GM18526 (cell line): ENCODE measurements around the gene TXNRD3.

Source experiments
- POLR2A ChIP-seq: IDR thresholded peaks from 3 replicates; pipeline ENCODE4 v1.6.1; 2011; ENCODE audit not compliant: insufficient read length; ENCODE audit errors: extremely low read depth

The TXNRD3 gene

GRCh38 chr3:126654571-126655383, at the start of gene TXNRD3:
Gene TXNRD3 (minus strand): TSS chr3:126655124.
- TF ChIP-seq POLR2A = no peak

GRCh38 chr3:126703512-126704493, 48.9 kb upstream of the TXNRD3 start, which contains the start of gene CHCHD6:
Gene CHCHD6 (plus strand): TSS chr3:126704240. CDS start chr3:126704313, 73 bp downstream.
- TF ChIP-seq POLR2A = no peak

GRCh38 chr3:126699011-126699410, 44.1 kb upstream of the TXNRD3 start:
- TF ChIP-seq POLR2A = no peak

- no peak for TF ChIP-seq POLR2A
Observed at GRCh38 chr3:126696701-126697267, 41.9 kb upstream of the TXNRD3 start.

GRCh38 chr3:126693921-126694320, 39.0 kb upstream of the TXNRD3 start:
- no peak for TF ChIP-seq POLR2A

- no peak for TF ChIP-seq POLR2A
Observed at GRCh38 chr3:126692858-126693257, 37.9 kb upstream of the TXNRD3 start.

- no peak for TF ChIP-seq POLR2A
Observed at GRCh38 chr3:126691765-126692164, 36.8 kb upstream of the TXNRD3 start.

- no peak for TF ChIP-seq POLR2A
Observed at GRCh38 chr3:126685493-126685892, 30.6 kb upstream of the TXNRD3 start.

- TF ChIP-seq POLR2A = no peak
Observed at GRCh38 chr3:126685021-126685420, 30.1 kb upstream of the TXNRD3 start.

- no peak for TF ChIP-seq POLR2A
Observed at GRCh38 chr3:126684218-126684751, 29.4 kb upstream of the TXNRD3 start.

GRCh38 chr3:126683069-126683468, 28.1 kb upstream of the TXNRD3 start:
- no peak for TF ChIP-seq POLR2A

- no peak for TF ChIP-seq POLR2A
Observed at GRCh38 chr3:126682009-126682408, 27.1 kb upstream of the TXNRD3 start.

GRCh38 chr3:126680667-126681055, 25.7 kb upstream of the TXNRD3 start:
- TF ChIP-seq POLR2A = no peak

GRCh38 chr3:126679831-126680666, 25.1 kb upstream of the TXNRD3 start:
- no peak for TF ChIP-seq POLR2A
